Measurements from ENCODE around the gene OR52N5. TPM values are rescaled to one million over a fixed set of nuclear protein-coding genes. Genes with fewer than 3 reads are reported as not detected.

Gene OR52N5
- total and polyA plus RNA-seq, 2 donors (not counting 3 experiments of a cell fraction or from before 2014, with no cell fraction given), result not detected

- ChIA-PET POLR2A (no interaction called here), CTCF (no interaction called here)
- intact Hi-C loops (cut with micrococcal nuclease) (no loop called here), dilution Hi-C loops (cut with MboI; ENCODE audit: extremely low pct_ligation_motif_present, low sequenced_read_pairs) (no loop called here)
- no peak overlapping the region for H3K4me2 ChIP-seq (ENCODE audit: insufficient read depth, low read length)
- no peaks in the 10 kb centered on the region for H3K36me3 ChIP-seq (ENCODE audit: control insufficient read depth in 2 of 2, extremely low read depth in 1 of 2, insufficient read depth in 2 of 2, low read length in 2 of 2)
- H3K9me1 ChIP-seq (replicated peaks; ENCODE audit: control insufficient read depth, extremely low read depth, insufficient read depth, low read length), result no peaks in the 10 kb centered on the region
- no peak overlapping the region for H3K27ac ChIP-seq (ENCODE audit: insufficient read depth, low read depth, low read length)
- DNase-seq (ENCODE audit: low read depth, low spot score) (no peak), FAIRE-seq (no peak)
- no peaks in the 10 kb centered on the region for H3K9me3 ChIP-seq (replicated peaks; ENCODE audit: control insufficient read depth, insufficient read depth, low read length)
- BruUV-seq (replicated peaks), result no TSS peak
- no peak overlapping the region for H2AFZ ChIP-seq (ENCODE audit: low read depth, low read length)
- H3K4me1 ChIP-seq (ENCODE audit: control insufficient read depth, extremely low read depth, insufficient read depth, low read length), result no peaks in the 10 kb centered on the region
- H3K79me2 ChIP-seq (ENCODE audit: control insufficient read depth, insufficient read depth, low read length), result no peaks in the 10 kb centered on the region
- TF ChIP-seq MAX (IDR thresholded peaks at IDR 0.05; ENCODE audit: insufficient read depth, insufficient read length) (no peak), FOS (IDR thresholded peaks at IDR 0.05; ENCODE audit: borderline replicate concordance, insufficient read depth, low read length) (no peak), EZH2 (IDR thresholded peaks at IDR 0.05; ENCODE audit: borderline replicate concordance, low read depth, low read length, severe bottlenecking) (no peak), POLR2AphosphoS5 (IDR thresholded peaks at IDR 0.05; ENCODE audit: insufficient read depth, low read depth, low read length) (no peak), POLR2A (IDR thresholded peaks at IDR 0.05; ENCODE audit: low read depth, low read length) (no peak), MYC (IDR thresholded peaks at IDR 0.05; ENCODE audit: low read depth, low read length) (no peak), JUN (IDR thresholded peaks at IDR 0.05; ENCODE audit: borderline replicate concordance, insufficient read depth, insufficient read length, low read depth) (no peak), CTCF (IDR thresholded peaks at IDR 0.05; ENCODE audit: extremely low read depth in 1 of 2, insufficient read depth in 1 of 2, low read depth in 1 of 2, low read length in 2 of 2) (no peak), GATA2 (IDR thresholded peaks at IDR 0.05; ENCODE audit: insufficient read depth, insufficient read length, low read depth, low read length) (no peak)
- H4K20me1 ChIP-seq (replicated peaks; ENCODE audit: control insufficient read depth, extremely low read depth, insufficient read depth, low read length), result no peaks in the 10 kb centered on the region
- H3K27me3 ChIP-seq (ENCODE audit: control insufficient read depth in 2 of 2, insufficient read depth in 2 of 2, low read length in 2 of 2), result peaks cover 0 to 2% of the 10 kb centered on the region in 2 experiments
- no peak overlapping the region for H3K4me3 ChIP-seq (replicated peaks in 1 of 3; ENCODE audit: insufficient read depth in 1 of 3, low read depth in 1 of 3, low read length in 3 of 3)
- H3K9ac ChIP-seq (replicated peaks; ENCODE audit: extremely low read depth, insufficient read depth, low read length), result no peak overlapping the region
These were observed 44.7 kb downstream of the OR52N5 start for GRCh38 chr11:5738431-5738830.
